Measurements from ENCODE around the gene ADCY3.

GRCh38 chr2:24859968-24860600 lies 60.0 kb downstream of the ADCY3 start:
- TF ChIP-seq ZFX (IDR thresholded peaks at IDR 0.05) (no peak), CTCF (conservative IDR thresholded peaks at IDR 0.05) (no peak)

Measured in C4-2B (cell line).